Measurements from ENCODE around the gene RAB42. TPM values are rescaled to one million over a fixed set of nuclear protein-coding genes. Genes with fewer than 3 reads are reported as not detected.

Gene RAB42
- polyA plus RNA-seq, 3 donors = 0.12 to 0.23 TPM; not detected in 1

DNA sequence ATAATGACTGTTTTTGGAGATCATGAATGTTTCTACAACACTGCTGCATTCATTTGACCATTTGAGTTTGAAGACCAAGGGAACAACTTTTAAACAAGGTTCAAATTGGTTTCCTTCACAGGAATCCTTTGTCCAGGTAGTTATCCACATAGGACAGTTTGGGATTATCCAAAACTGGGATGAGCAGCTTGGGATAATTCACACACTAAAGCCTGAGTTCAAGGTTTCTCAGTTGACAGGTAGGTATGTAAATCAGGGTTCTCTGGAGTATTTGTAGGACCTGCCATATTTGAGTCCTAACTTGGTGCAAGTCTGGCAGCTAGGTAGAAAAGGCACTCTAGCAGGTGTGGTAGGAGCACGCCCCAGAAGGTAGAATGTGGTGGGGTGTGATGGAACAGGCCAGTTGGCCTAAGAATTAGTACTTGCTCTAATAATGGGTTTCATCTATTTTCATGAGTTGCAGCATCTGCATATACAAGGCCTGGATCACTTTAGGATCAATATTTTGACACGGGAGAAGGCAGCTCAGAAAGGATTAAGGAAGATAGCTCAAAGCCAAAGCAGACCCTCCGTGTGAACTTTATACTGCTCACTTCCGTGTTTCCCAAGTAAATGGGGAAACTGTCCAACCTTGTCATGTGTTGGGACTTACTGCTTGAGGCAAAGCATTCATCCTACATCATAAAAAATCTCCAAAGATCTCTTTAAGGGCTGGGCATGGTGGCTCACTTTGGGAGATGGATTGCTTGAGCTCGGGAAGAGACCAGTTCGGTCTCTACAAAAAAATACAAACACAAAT, 14.1 kb upstream of the RAB42 start:
- Mint-ChIP-seq H3K36me3 (peaks cover 41 to 63% of the 10 kb centered on the region in 2 donors), H3K27ac (peak overlapping the region in 4 of 7 donors; percentile 3 to 30 (median 13)), H3K27me3 (ENCODE audit: low read depth in 3 of 3) (no peaks in the 10 kb centered on the region), H3K4me3 (no peak overlapping the region), H3K9me3 (no peaks in the 10 kb centered on the region), H3K4me1 (peaks cover 46% of the 10 kb centered on the region)
- no peak overlapping the region for H3K4me3 ChIP-seq (replicated peaks in 1 of 3; ENCODE audit: low read depth in 2 of 3, low read length in 3 of 3)
- peak overlapping the region in 1 of 2 donors; percentile 18 for H3K27ac ChIP-seq (ENCODE audit: low read depth in 1 of 2, low read length in 2 of 2)
- WGBS (ENCODE audit: insufficient coverage) = 86% methylated on average over 1 of the region's 6 CpGs
- peaks cover 27% of the 10 kb centered on the region for H3K79me2 ChIP-seq (ENCODE audit: insufficient read depth, low read length)
- H3K27me3 ChIP-seq (ENCODE audit: control insufficient read depth in 2 of 2, insufficient read depth in 2 of 2, low read length in 2 of 2) = no peaks in the 10 kb centered on the region
- H3K4me2 ChIP-seq (replicated peaks; ENCODE audit: extremely low read depth, low read length, poor library complexity, severe bottlenecking) = no peak overlapping the region
- H3K4me1 ChIP-seq (ENCODE audit: control insufficient read depth in 1 of 2, insufficient read depth in 2 of 2, low read length in 2 of 2) = peaks cover 22 to 30% of the 10 kb centered on the region in 2 donors
- intact Hi-C loops (cut with micrococcal nuclease) = no loop called here
- peak in 1 of 3 donors; percentile 22 for DNase-seq
- H2AFZ ChIP-seq (ENCODE audit: insufficient read depth, low read depth, low read length, poor library complexity, severe bottlenecking) = no peak overlapping the region
- peaks cover 31 to 57% of the 10 kb centered on the region in 2 donors for H3K36me3 ChIP-seq (replicated peaks in 1 of 2; ENCODE audit: control insufficient read depth in 1 of 2, insufficient read depth in 2 of 2, low read length in 2 of 2)
- peaks cover 34% of the 10 kb centered on the region for H4K20me1 ChIP-seq (ENCODE audit: insufficient read depth, low read length)
- H3K9ac ChIP-seq (ENCODE audit: insufficient read depth, low read length, poor library complexity, severe bottlenecking) = no peak overlapping the region
- TF ChIP-seq, protein P1, sequence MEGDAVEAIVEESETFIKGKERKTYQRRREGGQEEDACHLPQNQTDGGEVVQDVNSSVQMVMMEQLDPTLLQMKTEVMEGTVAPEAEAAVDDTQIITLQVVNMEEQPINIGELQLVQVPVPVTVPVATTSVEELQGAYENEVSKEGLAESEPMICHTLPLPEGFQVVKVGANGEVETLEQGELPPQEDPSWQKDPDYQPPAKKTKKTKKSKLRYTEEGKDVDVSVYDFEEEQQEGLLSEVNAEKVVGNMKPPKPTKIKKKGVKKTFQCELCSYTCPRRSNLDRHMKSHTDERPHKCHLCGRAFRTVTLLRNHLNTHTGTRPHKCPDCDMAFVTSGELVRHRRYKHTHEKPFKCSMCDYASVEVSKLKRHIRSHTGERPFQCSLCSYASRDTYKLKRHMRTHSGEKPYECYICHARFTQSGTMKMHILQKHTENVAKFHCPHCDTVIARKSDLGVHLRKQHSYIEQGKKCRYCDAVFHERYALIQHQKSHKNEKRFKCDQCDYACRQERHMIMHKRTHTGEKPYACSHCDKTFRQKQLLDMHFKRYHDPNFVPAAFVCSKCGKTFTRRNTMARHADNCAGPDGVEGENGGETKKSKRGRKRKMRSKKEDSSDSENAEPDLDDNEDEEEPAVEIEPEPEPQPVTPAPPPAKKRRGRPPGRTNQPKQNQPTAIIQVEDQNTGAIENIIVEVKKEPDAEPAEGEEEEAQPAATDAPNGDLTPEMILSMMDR (IDR thresholded peaks at IDR 0.05) = no peak
- no peaks in the 10 kb centered on the region for H3K9me3 ChIP-seq (replicated peaks in 1 of 2; ENCODE audit: control insufficient read depth in 1 of 2, insufficient read depth in 1 of 2, low read length in 2 of 2)

DNA sequence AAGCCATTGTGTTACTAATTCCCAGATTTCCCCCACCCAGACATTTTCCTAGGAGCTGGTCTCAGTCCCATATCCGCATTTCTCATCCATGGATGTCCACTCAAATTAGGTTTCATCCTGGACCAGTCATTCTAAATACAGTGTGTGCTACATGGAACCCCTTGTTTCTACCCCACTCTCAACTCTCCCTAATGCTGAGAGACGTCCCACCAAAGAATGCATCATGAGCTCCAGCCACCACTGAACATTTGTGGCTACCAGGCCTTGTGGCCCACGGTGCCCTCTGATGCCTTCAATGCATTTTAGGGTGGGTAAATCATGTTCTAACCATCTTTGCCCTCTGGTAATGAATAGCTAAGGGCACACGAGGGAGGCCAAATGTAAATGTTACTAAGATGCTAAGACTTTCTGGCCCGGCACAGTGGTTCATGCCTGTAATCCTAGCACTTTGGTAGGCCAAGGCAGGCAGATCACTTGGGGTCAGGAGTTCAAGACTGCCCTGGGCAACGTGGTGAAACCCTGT, 13.3 kb upstream of the RAB42 start:
- H3K9ac ChIP-seq (ENCODE audit: insufficient read depth, low read length, poor library complexity, severe bottlenecking) = no peak overlapping the region
- H3K27me3 Mint-ChIP-seq (ENCODE audit: low read depth in 3 of 3) = no peaks in the 10 kb centered on the region
- H3K27me3 ChIP-seq (ENCODE audit: control insufficient read depth in 2 of 2, insufficient read depth in 2 of 2, low read length in 2 of 2) = no peaks in the 10 kb centered on the region
- H3K4me1 ChIP-seq (ENCODE audit: control insufficient read depth in 1 of 2, insufficient read depth in 2 of 2, low read length in 2 of 2) = peaks cover 25 to 34% of the 10 kb centered on the region in 2 donors
- no peak overlapping the region for H3K4me3 Mint-ChIP-seq
- no peak overlapping the region for H3K4me3 ChIP-seq (replicated peaks in 1 of 3; ENCODE audit: low read depth in 2 of 3, low read length in 3 of 3)
- H3K27ac Mint-ChIP-seq = peak overlapping the region in 3 of 7 donors; percentile 37 to 69 (median 54)
- peaks cover 48% of the 10 kb centered on the region for H3K4me1 Mint-ChIP-seq
- peaks cover 26 to 51% of the 10 kb centered on the region in 2 donors for H3K36me3 ChIP-seq (replicated peaks in 1 of 2; ENCODE audit: control insufficient read depth in 1 of 2, insufficient read depth in 2 of 2, low read length in 2 of 2)
- intact Hi-C loops (cut with micrococcal nuclease) = no loop called here
- no peak overlapping the region for H3K4me2 ChIP-seq (replicated peaks; ENCODE audit: extremely low read depth, low read length, poor library complexity, severe bottlenecking)
- WGBS (ENCODE audit: insufficient coverage) = 90% methylated on average over 6 of the region's 6 CpGs
- H4K20me1 ChIP-seq (ENCODE audit: insufficient read depth, low read length) = peaks cover 34% of the 10 kb centered on the region
- no peak overlapping the region for H2AFZ ChIP-seq (ENCODE audit: insufficient read depth, low read depth, low read length, poor library complexity, severe bottlenecking)
- H3K9me3 Mint-ChIP-seq = no peaks in the 10 kb centered on the region
- no peaks in the 10 kb centered on the region for H3K9me3 ChIP-seq (replicated peaks in 1 of 2; ENCODE audit: control insufficient read depth in 1 of 2, insufficient read depth in 1 of 2, low read length in 2 of 2)
- H3K36me3 Mint-ChIP-seq = peaks cover 37 to 57% of the 10 kb centered on the region in 2 donors
- TF ChIP-seq, protein P1 (IDR thresholded peaks at IDR 0.05) = no peak
- peaks cover 27% of the 10 kb centered on the region for H3K79me2 ChIP-seq (ENCODE audit: insufficient read depth, low read length)
- peak overlapping the region in 1 of 2 donors; percentile 26 for H3K27ac ChIP-seq (ENCODE audit: low read depth in 1 of 2, low read length in 2 of 2)
- DNase-seq = no peak

Data from CD14-positive monocyte (primary cell).